ENCODE measurements around the gene CCNI2. TPM values are rescaled to one million over a fixed set of nuclear protein-coding genes. Genes with fewer than 3 reads are reported as not detected.

Gene CCNI2
- total and polyA plus RNA-seq, 9 of the 15 experiments (the other 6 are each of a cell fraction or from before 2014, with no cell fraction given), result 0.05 to 1.7 (median 0.81) TPM; not detected in 5

- H3K9me1 ChIP-seq (ENCODE audit: control insufficient read depth, insufficient read depth, low read length), result no peaks in the 10 kb centered on the region
- H3K27ac ChIP-seq (ENCODE audit: extremely low read depth, low read depth, low read length), result peak overlapping the region; percentile 79
- 1% methylated on average over 14 of the region's 40 CpGs for WGBS (ENCODE audit: insufficient coverage, low coverage, missing lambda C conversion rate)
- DNase-seq (ENCODE audit: extremely low read depth in 1 of 4, low spot score in 3 of 4) (no peak), ATAC-seq (peak; percentile 2; the same call in 2 of the 3 replicates), FAIRE-seq (no peak)
- peak overlapping the region; percentile 47; the same call in 1 of the 2 replicates for H2AFZ ChIP-seq (ENCODE audit: low read depth, low read length)
- H4K20me1 ChIP-seq (replicated peaks; ENCODE audit: control insufficient read depth, insufficient read depth, low read length), result peaks cover under 1% of the 10 kb centered on the region; the same call in 1 of the 2 replicates
- peak overlapping the region; percentile 81 to 95 for H3K9ac ChIP-seq (ENCODE audit: insufficient read depth in 1 of 2, low read depth in 2 of 2, low read length in 2 of 2)
- CTCF ChIA-PET (ENCODE audit: low intra/inter-chr PET ratio), result interaction anchor here (0.7 kb wide), 1 partner anchor 116 kb away, joined by 3 read pairs; no protein-coding TSS in a partner anchor
- H3K4me3 ChIP-seq, result peak overlapping the region; percentile 58
- no peaks in the 10 kb centered on the region for H3K9me3 ChIP-seq (replicated peaks; ENCODE audit: control insufficient read depth, insufficient read depth, low read depth, low read length)
- peaks cover 27% of the 10 kb centered on the region; the same call in 2 of the 3 replicates for H3K36me3 ChIP-seq (ENCODE audit: control insufficient read depth, insufficient read depth, low read length)
- H3K27me3 ChIP-seq (ENCODE audit: control insufficient read depth in 2 of 2, insufficient read depth in 2 of 2, low read length in 2 of 2), result no peaks in the 10 kb centered on the region
- in situ Hi-C loops (cut with MboI), result no loop called here
- H3K4me1 ChIP-seq (replicated peaks in 1 of 2; ENCODE audit: control insufficient read depth in 2 of 2, insufficient read depth in 2 of 2, low read length in 2 of 2), result peaks cover 54 to 55% of the 10 kb centered on the region in 2 experiments
- no TSS peak for BruUV-seq (replicated peaks)
- POLR2A ChIA-PET, result interaction anchor here (0.6 to 2.9 kb wide), 7 partner anchors 11 to 326 kb away, joined by 3 to 10 read pairs (median 6); no protein-coding TSS in a partner anchor
- intact Hi-C loops (cut with micrococcal nuclease), result no loop called here
- H3K4me2 ChIP-seq (ENCODE audit: insufficient read depth, low read length), result peak overlapping the region; percentile 88; the same call in 1 of the 2 replicates
- H3K79me2 ChIP-seq (ENCODE audit: control insufficient read depth, insufficient read depth, low read length), result peaks cover 65% of the 10 kb centered on the region
- TF ChIP-seq GTF2F1 (IDR thresholded peaks at IDR 0.05; ENCODE audit: low read depth, low read length) (no peak), GTF2E2 (tag; IDR thresholded peaks at IDR 0.05) (no peak), ZMIZ1 (IDR thresholded peaks at IDR 0.05; ENCODE audit: low read depth in 2 of 2, low read length in 2 of 2) (no peak), ETS1 (conservative IDR thresholded peaks at IDR 0.05; ENCODE audit: control insufficient read depth, low read depth, low read length) (no peak), UBTF (IDR thresholded peaks at IDR 0.05; ENCODE audit: borderline replicate concordance in 1 of 2, low read depth in 2 of 2, low read length in 2 of 2) (0 out of 4 replicates have a peak, but pooled peaks of 1 of the 2 experiments have one; percentile 16), USF1 (CRISPR knock-in tag; IDR thresholded peaks at IDR 0.05) (no peak), ZFPM2 (CRISPR knock-in tag; IDR thresholded peaks at IDR 0.05) (no peak), OTX1 (CRISPR knock-in tag; IDR thresholded peaks at IDR 0.05) (no peak), MED1 (CRISPR knock-in tag; IDR thresholded peaks at IDR 0.05; ENCODE audit: borderline replicate concordance) (no peak), HDGF (IDR thresholded peaks at IDR 0.05) (no peak), MEF2D (tag; conservative IDR thresholded peaks at IDR 0.05; ENCODE audit: low read depth) (no peak), PHF8 (IDR thresholded peaks at IDR 0.05; ENCODE audit: borderline replicate concordance, low read length) (peak; percentile 56; the same call in 1 of the 2 replicates), ZNF282 (CRISPR knock-in tag; IDR thresholded peaks at IDR 0.05) (0 out of 2 replicates have a peak, but pooled peaks have one; percentile 28), SIN3A (IDR thresholded peaks at IDR 0.05; ENCODE audit: borderline replicate concordance in 2 of 2, control insufficient read depth in 1 of 2, low read depth in 2 of 2, low read length in 2 of 2) (no peak)
Observed at GRCh38 chr5:132776938-132777208, 29.6 kb downstream of the CCNI2 start.

Measured in K562 (cell line).